Ovary (tissue), 9 donors: Measurements from ENCODE around the gene GLB1L3. TPM values are rescaled to one million over a fixed set of nuclear protein-coding genes. Genes with fewer than 3 reads are reported as not detected.

Experiments
- DNase-seq, 5 donors: peaks; one replicate each; pipeline ENCODE4 v3.0.0-alpha.2; 2019 to 2020
- H3K27ac ChIP-seq, 2 donors: fragments of 200-600 bp; one replicate each; pipeline versions ENCODE4 v1.5.1 to v1.8.0; 2019 to 2022
- H3K27me3 ChIP-seq: fragments of 200-600 bp; one replicate; pipeline ENCODE4 v1.8.0; 2022
- H3K36me3 ChIP-seq: fragments of 200-600 bp; sonication (generic); one replicate; pipeline ENCODE4 v1.5.1; 2019
- H3K4me1 ChIP-seq: one replicate; pipeline ENCODE4 v1.8.1; 2013; ENCODE audit warnings: mild to moderate bottlenecking, moderate library complexity; ENCODE audit not compliant: insufficient read depth
- H3K4me3 ChIP-seq: fragments of 200-600 bp; sonication (generic); one replicate; pipeline ENCODE4 v1.5.1; 2017
- H3K9me3 ChIP-seq, 2 donors: fragments of 200-600 bp in 1 of 2; sonication (generic) in 1 of 2; one replicate each; pipeline versions ENCODE4 v1.5.1 to v1.8.1; 2013 to 2019; ENCODE audit warnings: mild to moderate bottlenecking in 1 of 2, moderate library complexity in 1 of 2
- CTCF ChIP-seq, 3 donors: fragments of 450-650 bp in 2 of 3; fragments of 200-600 bp in 1 of 3; IDR thresholded peaks; one replicate each; pipeline versions ENCODE4 v1.5.1 to v1.8.0; 2016 to 2022; ENCODE audit warnings: antibody characterized with exemption in 3 of 3, mild to moderate bottlenecking in 1 of 3
- EP300 ChIP-seq: sonication (generic); formaldehyde crosslinking; IDR thresholded peaks from one replicate; pipeline ENCODE4 v1.6.1; 2017; ENCODE audit warnings: antibody characterized with exemption
- POLR2A ChIP-seq: fragments of 450-650 bp; IDR thresholded peaks from one replicate; pipeline ENCODE4 v1.6.1; 2017; ENCODE audit warnings: antibody characterized with exemption, mild to moderate bottlenecking, moderate library complexity
- WGBS, 3 donors: extraction: QIAGEN DNeasy Blood & Tissue Kit in 1 of 3; methylation state at CpG; one replicate each; pipeline versions ENCODE4 v1.1.5 to v1.1.7; 2013 to 2017; 5-methylcytosine and 5-hydroxymethylcytosine counted together
- intact Hi-C, 4 donors: fragments of 100-400 bp; cut with DNase I; formaldehyde crosslinking; loops; one replicate each; pipeline versions ENCODE4 v1.11.0 to v1.15.1; 2022 to 2023
- polyA plus RNA-seq, 2 donors: library from polyadenylated mRNA; stranded (reverse); fragments of 200-250 nt in 1 of 2; fragments of 350-450 nt in 1 of 2; fragmentation: Illumina TruSeq in 1 of 2; extraction: RNeasy Lipid Tissue Mini Kit (QIAGEN cat#74804) in 1 of 2; gene quantifications; one replicate each; pipeline ENCODE4 v1.2.3, GENCODE V29; 2013 to 2014
- total RNA-seq, 7 donors: library from RNA; depleted of rRNA in 2 of 7; stranded (reverse); fragments of >200 nt in 2 of 7; fragmentation: NEBNext Ultra II Directional in 3 of 7; extraction: Animal tissue kit (Norgen Biotek cat#: 25700) in 3 of 7; gene quantifications; one replicate each; pipeline versions ENCODE4 v1.1.0 to v1.2.4, GENCODE V29; 2016 to 2023
- donor health status: DM: no; HTN: no; CAD: no; lungs with moderate emphysema.
- donor health status: DM: no; HTN: no; CAD: no.
- donor health status: Bipolar disorder and iron deficiency.
- donor health status: DM: yes; HTN: yes; CAD: no.
- donor health status: DM: no; HTN: no; CAD: no.
- donor health status: DM: yes; HTN: yes; CAD: no.

Gene GLB1L3
- total and polyA plus RNA-seq, 9 donors: 0.07 to 0.20 (median 0.12) TPM; not detected in 4

- Histone ChIP-seq H3K27ac (no peak overlapping the region), H3K4me1 (no peaks in the 10 kb centered on the region), H3K27me3 (no peaks in the 10 kb centered on the region), H3K4me3 (no peak overlapping the region), H3K36me3 (no peaks in the 10 kb centered on the region), H3K9me3 (no peaks in the 10 kb centered on the region)
- intact Hi-C loops: no loop called here
- TF ChIP-seq CTCF (IDR thresholded peaks at IDR 0.05): no peak
- TF ChIP-seq EP300: no peak
- no peak for DNase-seq
- WGBS, 3 donors: 90 to 94% (median 93%) methylated on average over 16 of the region's 16 CpGs
These were observed 15.2 kb upstream of the GLB1L3 start for GRCh38 chr11:134260983-134261382.

GRCh38 chr11:134261626-134262488 lies 14.3 kb upstream of the GLB1L3 start:
- 89 to 91% (median 91%) methylated on average over 14 of the region's 14 CpGs for WGBS, 3 donors
- Histone ChIP-seq H3K36me3 (no peaks in the 10 kb centered on the region), H3K27me3 (no peaks in the 10 kb centered on the region), H3K4me1 (no peaks in the 10 kb centered on the region), H3K9me3 (no peaks in the 10 kb centered on the region), H3K4me3 (no peak overlapping the region), H3K27ac (no peak overlapping the region)
- DNase-seq: no peak
- intact Hi-C loops: no loop called here
- TF ChIP-seq CTCF (IDR thresholded peaks at IDR 0.05) (no peak), POLR2A (no peak), EP300 (no peak)

GRCh38 chr11:134264966-134265764 lies 11.0 kb upstream of the GLB1L3 start:
- H3K27me3 ChIP-seq: no peaks in the 10 kb centered on the region
- no peaks in the 10 kb centered on the region for H3K9me3 ChIP-seq
- no peak overlapping the region for H3K27ac ChIP-seq
- no peak for TF ChIP-seq EP300
- no peak for TF ChIP-seq CTCF (IDR thresholded peaks at IDR 0.05)
- TF ChIP-seq POLR2A: no peak
- no peak overlapping the region for H3K4me3 ChIP-seq
- WGBS, 3 donors: 89 to 94% (median 91%) methylated on average over 7 of the region's 7 CpGs
- intact Hi-C loops: no loop called here
- no peaks in the 10 kb centered on the region for H3K4me1 ChIP-seq
- DNase-seq: no peak
- H3K36me3 ChIP-seq: no peaks in the 10 kb centered on the region

GRCh38 chr11:134266440-134266839 lies 9.7 kb upstream of the GLB1L3 start:
- 87 to 93% (median 88%) methylated on average over 5 of the region's 5 CpGs for WGBS, 3 donors
- Histone ChIP-seq H3K36me3 (no peaks in the 10 kb centered on the region), H3K27me3 (no peaks in the 10 kb centered on the region), H3K4me1 (no peaks in the 10 kb centered on the region), H3K9me3 (no peaks in the 10 kb centered on the region), H3K4me3 (no peak overlapping the region), H3K27ac (no peak overlapping the region)
- TF ChIP-seq EP300: no peak
- no peak for TF ChIP-seq POLR2A
- no peak for TF ChIP-seq CTCF (IDR thresholded peaks at IDR 0.05)
- intact Hi-C loops: no loop called here
- DNase-seq: no peak
